GM18861 (cell line): ENCODE results near the gene ELMO1.
"Not testable (repeated sequence)": the region's sequence is repeated elsewhere in the genome, so short reads cannot be mapped to it uniquely, and the experiment has no call there.

Experiments used
- ATAC-seq: cut with Tn5 transposase; IDR thresholded peaks from one replicate; pipeline ENCODE4 v1.9.1; 2021; ENCODE audit not compliant: unreplicated experiment

The ELMO1 gene

GRCh38 chr7:37000511-37000910, 448.2 kb downstream of the ELMO1 start:
- ATAC-seq = no peak

GRCh38 chr7:36999626-37000485, 448.8 kb downstream of the ELMO1 start:
- no peak for ATAC-seq

- ATAC-seq = no peak
Observed at GRCh38 chr7:36995776-36996175, 452.9 kb downstream of the ELMO1 start.

GRCh38 chr7:36994456-36995112, 454.1 kb downstream of the ELMO1 start:
- ATAC-seq = no peak

GRCh38 chr7:36986948-36987724, 461.5 kb downstream of the ELMO1 start:
- no peak for ATAC-seq

GRCh38 chr7:36986511-36986933, 462.1 kb downstream of the ELMO1 start:
- ATAC-seq = no peak

- ATAC-seq = no peak
Observed at GRCh38 chr7:36985866-36986400, 462.7 kb downstream of the ELMO1 start.

GRCh38 chr7:36985316-36985715, 463.3 kb downstream of the ELMO1 start:
- no peak for ATAC-seq

- ATAC-seq = no peak
Observed at GRCh38 chr7:36984710-36985312, 463.9 kb downstream of the ELMO1 start.

- ATAC-seq = no peak
Observed at GRCh38 chr7:36984041-36984521, 464.6 kb downstream of the ELMO1 start.

- no peak for ATAC-seq
Observed at GRCh38 chr7:36982766-36983165, 465.9 kb downstream of the ELMO1 start.

- ATAC-seq = no peak
Observed at GRCh38 chr7:36979810-36980248, 468.8 kb downstream of the ELMO1 start.

GRCh38 chr7:36978461-36978860, 470.2 kb downstream of the ELMO1 start:
- no peak for ATAC-seq

- ATAC-seq = no peak
Observed at GRCh38 chr7:36977878-36978277, 470.8 kb downstream of the ELMO1 start.

GRCh38 chr7:36973534-36973933, 475.1 kb downstream of the ELMO1 start:
- ATAC-seq = not testable (repeated sequence)

GRCh38 chr7:36972140-36972518, 476.5 kb downstream of the ELMO1 start:
- ATAC-seq = no peak

GRCh38 chr7:36971515-36972139, 477.0 kb downstream of the ELMO1 start:
- ATAC-seq = no peak

GRCh38 chr7:36970551-36971514, 477.8 kb downstream of the ELMO1 start:
- no peak for ATAC-seq

GRCh38 chr7:36969376-36969775, 479.3 kb downstream of the ELMO1 start:
- no peak for ATAC-seq
